ENCODE data around the gene GFPT2.

GFPT2 gene

GRCh38 chr5:180291234-180291940 lies 61.7 kb downstream of the GFPT2 start:
- H3K4me3 ChIP-seq: peak overlapping the region; percentile 99
- peak overlapping the region; percentile 25 to 97 for H3K27ac ChIP-seq
- TF ChIP-seq, protein P1, sequence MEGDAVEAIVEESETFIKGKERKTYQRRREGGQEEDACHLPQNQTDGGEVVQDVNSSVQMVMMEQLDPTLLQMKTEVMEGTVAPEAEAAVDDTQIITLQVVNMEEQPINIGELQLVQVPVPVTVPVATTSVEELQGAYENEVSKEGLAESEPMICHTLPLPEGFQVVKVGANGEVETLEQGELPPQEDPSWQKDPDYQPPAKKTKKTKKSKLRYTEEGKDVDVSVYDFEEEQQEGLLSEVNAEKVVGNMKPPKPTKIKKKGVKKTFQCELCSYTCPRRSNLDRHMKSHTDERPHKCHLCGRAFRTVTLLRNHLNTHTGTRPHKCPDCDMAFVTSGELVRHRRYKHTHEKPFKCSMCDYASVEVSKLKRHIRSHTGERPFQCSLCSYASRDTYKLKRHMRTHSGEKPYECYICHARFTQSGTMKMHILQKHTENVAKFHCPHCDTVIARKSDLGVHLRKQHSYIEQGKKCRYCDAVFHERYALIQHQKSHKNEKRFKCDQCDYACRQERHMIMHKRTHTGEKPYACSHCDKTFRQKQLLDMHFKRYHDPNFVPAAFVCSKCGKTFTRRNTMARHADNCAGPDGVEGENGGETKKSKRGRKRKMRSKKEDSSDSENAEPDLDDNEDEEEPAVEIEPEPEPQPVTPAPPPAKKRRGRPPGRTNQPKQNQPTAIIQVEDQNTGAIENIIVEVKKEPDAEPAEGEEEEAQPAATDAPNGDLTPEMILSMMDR (IDR thresholded peaks at IDR 0.05): no peak
- no peak for DNase-seq (ENCODE audit: low spot score)

DNA sequence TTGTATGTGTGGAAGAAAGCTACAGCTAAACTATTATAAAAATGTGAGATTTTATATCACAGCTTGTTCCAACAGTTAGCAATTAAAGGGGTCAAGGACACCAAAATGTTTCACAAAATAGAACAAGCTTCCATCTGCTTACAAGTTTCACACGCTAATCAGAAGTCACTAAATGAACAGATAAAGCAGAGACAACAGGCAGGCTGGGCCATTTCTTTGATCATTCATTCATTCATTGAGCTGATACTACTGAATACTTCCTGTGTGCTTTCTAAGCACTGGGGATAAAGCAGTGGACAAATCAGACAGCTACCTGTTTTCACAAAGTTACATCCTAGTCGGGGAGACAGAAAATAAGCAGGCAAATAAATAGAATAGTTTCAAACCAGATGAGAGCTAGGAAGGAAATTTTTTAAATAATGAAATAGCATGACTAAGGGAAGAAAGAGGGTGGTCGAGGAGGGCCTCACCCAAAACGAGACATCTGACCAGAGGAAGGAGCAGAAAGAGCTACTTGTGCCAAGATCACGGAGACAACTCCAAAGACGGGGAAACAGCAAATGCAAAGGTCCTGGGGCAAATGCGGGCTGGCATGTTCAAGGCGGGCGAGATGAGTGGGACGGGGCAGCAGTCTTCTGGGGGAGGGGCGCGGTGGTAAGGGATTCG lies 62.4 kb downstream of the GFPT2 start:
- H3K4me3 ChIP-seq: peak overlapping the region; percentile 99
- TF ChIP-seq, protein P1 (IDR thresholded peaks at IDR 0.05): no peak
- no peak for DNase-seq (ENCODE audit: low spot score)
- peak overlapping the region in 1 of 2 donors; percentile 97 for H3K27ac ChIP-seq

DNA sequence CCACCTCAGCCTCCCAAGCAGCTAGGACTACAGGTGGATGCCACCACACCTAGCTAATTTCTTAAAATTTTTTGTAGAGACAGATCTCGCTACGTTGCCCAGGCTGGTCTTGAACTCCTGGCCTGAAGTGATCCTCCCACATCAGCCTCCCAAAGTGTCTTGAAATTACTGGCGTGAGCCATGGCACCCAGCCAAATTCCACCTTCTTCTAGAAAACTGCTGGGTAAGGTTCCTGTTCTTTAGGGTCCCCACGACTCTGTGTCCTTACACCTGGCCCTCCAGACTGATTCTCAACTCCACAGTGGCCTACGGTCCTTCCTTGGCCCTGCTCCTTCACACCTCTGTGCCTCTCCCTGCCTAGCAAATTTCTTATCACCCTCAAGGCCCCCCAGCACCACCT lies 63.2 kb downstream of the GFPT2 start:
- no peak for DNase-seq (ENCODE audit: low spot score)
- no peak overlapping the region for H3K4me3 ChIP-seq
- H3K27ac ChIP-seq: no peak overlapping the region
- TF ChIP-seq, protein P1 (IDR thresholded peaks at IDR 0.05): no peak

- Histone ChIP-seq H3K27ac (no peak overlapping the region), H3K4me3 (no peak overlapping the region)
- TF ChIP-seq, protein P1 (IDR thresholded peaks at IDR 0.05): no peak
- no peak for DNase-seq (ENCODE audit: low spot score)
Measured at GRCh38 chr5:180289433-180289832, 63.7 kb downstream of the GFPT2 start.

DNA sequence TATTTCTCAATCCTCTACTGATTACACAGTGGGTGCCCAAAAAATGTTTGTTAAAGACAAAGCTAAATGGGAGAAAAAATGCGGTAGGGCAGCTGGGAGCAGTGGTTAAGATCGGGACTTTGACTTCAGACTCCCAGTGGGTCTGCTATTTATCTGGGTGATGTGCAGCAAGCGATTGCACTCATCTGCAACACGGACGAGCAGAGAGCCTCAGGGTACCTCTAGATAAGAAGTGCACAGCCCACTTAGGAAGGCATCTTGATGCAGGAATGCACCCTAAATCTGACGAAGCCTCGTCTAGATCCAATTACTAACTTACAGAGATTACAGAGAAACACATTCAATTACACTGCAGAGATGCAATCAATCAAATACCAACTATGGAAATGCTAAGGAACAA lies 65.3 kb downstream of the GFPT2 start:
- no peak for DNase-seq (ENCODE audit: low spot score)
- TF ChIP-seq, protein P1 (IDR thresholded peaks at IDR 0.05): no peak
- no peak overlapping the region for H3K27ac ChIP-seq
- H3K4me3 ChIP-seq: no peak overlapping the region

DNA sequence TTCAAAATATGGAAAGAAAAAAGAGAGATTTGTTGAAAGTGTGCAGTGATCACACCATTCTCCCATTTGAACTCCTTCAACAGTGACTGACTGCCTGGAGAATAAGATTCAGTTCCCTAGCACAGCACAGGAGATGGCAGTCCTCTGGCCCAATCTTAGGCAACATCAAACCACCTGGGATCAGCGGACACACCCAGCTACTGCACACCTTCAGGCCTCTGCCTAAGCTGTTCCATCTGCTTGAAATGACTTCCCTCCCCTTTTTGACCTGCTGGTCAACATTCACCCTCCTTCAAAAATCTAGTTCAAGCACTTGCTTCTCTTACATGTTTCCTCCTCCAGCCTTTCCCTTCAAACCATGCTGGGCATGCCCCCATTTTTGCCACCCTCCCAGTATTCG lies 65.7 kb downstream of the GFPT2 start:
- Histone ChIP-seq H3K27ac (no peak overlapping the region), H3K4me3 (no peak overlapping the region)
- no peak for DNase-seq (ENCODE audit: low spot score)
- TF ChIP-seq, protein P1 (IDR thresholded peaks at IDR 0.05): no peak

GRCh38 chr5:180284149-180284548 lies 69.0 kb downstream of the GFPT2 start:
- Histone ChIP-seq H3K27ac (no peak overlapping the region), H3K4me3 (no peak overlapping the region)
- TF ChIP-seq, protein P1 (IDR thresholded peaks at IDR 0.05): no peak
- no peak for DNase-seq (ENCODE audit: low spot score)
